Suppressor macrophage (primary cell): ENCODE measurements around the gene CYBB.
"Not testable (repeated sequence)": the region's sequence is repeated elsewhere in the genome, so short reads cannot be mapped to it uniquely, and the experiment has no call there.

Experiments used
- DNase-seq, 4 experiments: peaks; one replicate each; pipeline ENCODE4 v3.0.0-alpha.2; 2020 to 2022
- total RNA-seq, 17 experiments: gene quantifications; one replicate each; lab custom pipeline; 2026; ENCODE audit warnings: mixed read lengths in 6 of 17, inconsistent platforms in 3 of 17; lab: John Stamatoyannopoulos, UW

The CYBB gene
- 1,065 to 2,270 (median 1,531) reads per million in 17 experiments for total RNA-seq

GRCh38 chrX:37779857-37780256 lies at the start of gene CYBB:
Gene CYBB (plus strand): TSS chrX:37780059. CDS start chrX:37780078, 19 bp downstream.
- peak; percentile 50 to 67 (median 58) for DNase-seq

DNA sequence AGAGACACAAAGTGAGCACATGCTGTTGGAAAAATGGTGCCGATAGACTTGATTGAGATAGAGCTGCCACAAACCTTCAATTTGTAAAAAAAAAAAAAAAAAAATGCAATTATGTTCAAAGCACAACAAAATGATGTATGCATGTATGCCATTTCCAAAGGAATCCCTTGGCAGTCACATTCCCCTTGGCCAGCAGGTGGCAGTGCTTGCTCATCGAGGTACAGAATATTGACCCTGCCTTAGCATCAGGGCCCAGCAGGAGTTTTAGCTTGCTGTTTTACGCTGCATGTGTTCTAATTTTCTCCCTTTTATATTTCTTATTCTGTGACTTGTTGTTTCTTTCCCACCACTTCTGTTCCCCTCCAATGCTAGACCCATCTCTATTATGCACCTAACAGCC lies 34.5 kb upstream of the CYBB start:
- peak; percentile 75 to 87 (median 85) for DNase-seq

GRCh38 chrX:37745835-37746217 lies 34.0 kb upstream of the CYBB start:
- DNase-seq, result peak; percentile 50 to 72 (median 66)

DNA sequence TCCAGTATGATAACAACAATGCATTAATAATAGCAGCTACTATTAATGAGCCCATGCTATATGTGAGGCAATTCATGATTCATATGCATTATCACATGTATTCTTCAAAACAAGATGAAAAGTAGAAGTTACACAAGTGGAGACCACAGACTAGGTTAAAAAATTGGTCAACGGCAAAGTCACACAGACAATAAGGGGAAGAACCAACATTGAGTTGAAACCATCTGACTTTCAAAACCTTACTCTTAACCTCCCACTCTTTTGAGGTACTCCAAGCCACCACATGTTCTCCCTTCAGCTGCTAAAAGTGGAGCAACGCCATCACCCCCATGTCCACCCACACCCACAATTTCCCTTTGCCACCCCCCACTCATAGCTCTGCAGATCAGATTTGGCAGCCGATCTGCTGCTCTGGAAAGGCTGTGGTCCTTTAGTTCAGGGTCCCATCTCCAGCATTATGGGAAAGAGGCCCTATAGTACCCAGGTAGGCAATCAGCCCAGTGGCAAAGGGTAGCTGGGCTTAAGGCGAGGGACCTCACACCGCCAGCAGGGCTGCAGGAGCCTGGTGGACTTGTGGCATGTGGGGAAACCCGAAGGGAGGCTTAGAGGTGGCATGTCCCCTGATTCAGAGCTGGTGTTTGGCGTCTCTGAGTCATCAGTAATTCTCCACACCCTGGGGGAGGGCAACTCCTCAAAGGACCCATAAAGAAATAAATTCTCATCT lies 33.5 kb upstream of the CYBB start:
- DNase-seq, result peak; percentile 53 to 88 (median 78)

- no peak for DNase-seq
These were observed 32.9 kb upstream of the CYBB start for GRCh38 chrX:37746951-37747350.

GRCh38 chrX:37752281-37752680 lies 27.6 kb upstream of the CYBB start:
- no peak for DNase-seq

GRCh38 chrX:37752936-37753335 lies 26.9 kb upstream of the CYBB start:
- peak in 3 of 4 experiments; percentile 17 to 49 (median 47) for DNase-seq

DNA sequence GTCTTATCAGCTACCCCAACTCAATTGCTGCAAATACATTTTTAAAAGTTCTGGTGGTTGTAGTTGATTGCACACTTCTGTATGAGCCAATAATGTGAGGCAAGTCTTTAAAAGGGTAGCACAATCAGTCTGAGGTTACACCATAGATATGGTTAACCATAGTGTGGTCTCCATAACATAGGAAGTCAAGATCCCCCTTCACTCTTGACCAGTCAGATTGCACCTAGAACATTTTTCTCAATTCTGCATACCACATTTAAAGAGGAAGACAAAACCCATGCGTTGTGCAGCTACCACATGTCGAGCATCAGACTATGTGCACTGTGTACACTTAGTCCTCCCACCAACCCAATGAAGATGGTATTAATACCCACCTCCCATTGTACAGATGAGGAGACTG lies 26.5 kb upstream of the CYBB start:
- DNase-seq, result peak in 3 of 4 experiments; percentile 13 to 42 (median 40)

DNA sequence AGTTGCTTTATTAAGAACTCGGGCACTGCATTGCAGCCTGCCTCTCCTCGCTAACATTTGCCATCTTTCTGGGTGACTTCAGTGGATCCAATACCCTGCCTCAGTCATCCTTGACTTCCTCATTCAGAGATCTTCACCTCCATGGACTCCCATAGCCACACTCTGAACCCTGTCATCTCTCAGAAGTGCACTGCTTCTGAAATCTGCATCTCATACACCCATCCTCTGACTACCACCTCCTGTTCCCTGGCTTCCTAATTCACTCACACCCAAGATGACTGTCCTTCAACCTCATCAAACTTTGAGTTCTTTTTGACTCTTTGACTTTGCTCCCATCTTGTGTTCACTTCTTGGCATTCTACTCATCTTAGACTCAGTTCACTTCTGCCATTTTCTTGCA lies 25.3 kb upstream of the CYBB start:
- no peak for DNase-seq

GRCh38 chrX:37755025-37755424 lies 24.8 kb upstream of the CYBB start:
- DNase-seq, result peak; percentile 47 to 84 (median 74)

- DNase-seq, result no peak
These were observed 22.8 kb upstream of the CYBB start for GRCh38 chrX:37757082-37757481.

GRCh38 chrX:37759351-37759750 lies 20.5 kb upstream of the CYBB start:
- peak in 2 of 4 experiments; percentile 24 to 40 for DNase-seq

GRCh38 chrX:37759878-37760418 lies 19.9 kb upstream of the CYBB start:
- no peak for DNase-seq

- DNase-seq, result no peak
These were observed 16.5 kb upstream of the CYBB start for GRCh38 chrX:37763400-37763799.

DNA sequence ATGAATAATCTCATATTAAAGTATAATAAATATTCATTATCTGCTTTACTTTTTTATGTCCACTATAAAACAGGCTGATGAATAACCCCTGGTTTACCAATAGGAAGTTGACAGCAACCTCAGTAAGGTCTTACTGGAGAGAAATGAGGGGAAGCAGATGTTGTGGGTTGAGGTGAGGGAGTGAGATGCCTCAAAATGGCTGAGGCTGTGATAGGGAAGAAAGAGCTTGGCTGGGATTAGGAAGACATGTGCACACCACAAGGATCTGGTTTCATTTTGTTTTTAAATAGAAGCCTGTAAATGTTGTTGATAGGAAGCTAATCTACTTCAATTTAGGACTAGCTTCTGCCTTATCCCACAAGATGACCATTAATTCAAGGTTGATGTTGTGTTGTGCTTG lies 14.4 kb upstream of the CYBB start:
- DNase-seq, result peak in 3 of 4 experiments; percentile 37 to 52 (median 48)

GRCh38 chrX:37767430-37767829 lies 12.4 kb upstream of the CYBB start:
- peak in 3 of 4 experiments; percentile 52 to 56 (median 53) for DNase-seq

- DNase-seq, result not testable (repeated sequence)
These were observed 11.0 kb upstream of the CYBB start for GRCh38 chrX:37768866-37769265.

DNA sequence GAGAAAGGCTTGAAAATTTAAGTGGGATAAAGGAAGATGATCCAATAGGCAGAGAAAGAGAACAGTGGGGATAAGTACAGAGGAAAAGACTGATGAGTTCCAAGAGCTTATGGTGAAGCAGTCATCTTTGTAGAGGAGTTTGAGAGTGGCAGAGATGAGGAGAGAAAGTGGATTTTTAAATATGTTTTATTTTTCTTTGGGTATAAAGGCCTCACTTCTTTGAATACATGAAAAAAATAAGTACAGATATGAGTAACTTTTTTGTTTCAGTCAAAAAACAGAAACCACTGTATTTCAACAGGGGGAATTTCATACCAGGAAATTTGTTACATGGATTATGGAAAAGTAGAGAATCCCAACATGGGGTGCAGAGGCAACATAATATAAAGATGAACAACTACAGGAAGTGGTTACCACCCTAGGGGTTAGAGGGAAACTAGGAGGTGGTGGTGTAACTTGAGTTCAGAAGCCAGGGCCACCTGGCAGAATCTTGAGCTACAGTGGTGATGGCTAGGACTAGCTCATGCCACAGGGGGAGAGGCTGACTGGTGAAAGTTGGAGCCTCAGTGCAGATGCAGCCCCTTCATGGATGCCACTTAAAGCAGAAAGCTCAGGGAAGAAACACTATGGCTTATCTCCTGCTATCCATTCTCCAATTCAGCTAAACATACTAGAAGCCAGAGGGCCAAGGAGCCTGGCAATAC lies 3.4 kb upstream of the CYBB start:
- no peak for DNase-seq

DNA sequence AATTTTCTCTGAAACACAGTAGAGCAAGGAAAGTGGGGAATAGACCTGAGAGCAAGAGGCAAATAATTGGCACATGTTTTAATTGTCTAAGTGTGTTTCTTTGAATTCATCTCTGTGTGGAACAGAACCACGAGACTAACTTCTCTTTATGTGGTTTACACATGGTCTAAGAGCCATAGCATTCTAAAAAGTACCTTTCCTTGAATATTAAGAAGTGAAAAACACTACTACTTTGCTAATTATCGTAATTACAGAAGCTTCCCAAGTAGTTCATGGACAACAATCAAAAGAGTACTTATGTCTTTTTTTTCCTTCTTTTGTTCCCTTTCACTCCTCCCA lies 2.9 kb upstream of the CYBB start:
- DNase-seq, result peak in 2 of 4 experiments; percentile 51 to 56

DNA sequence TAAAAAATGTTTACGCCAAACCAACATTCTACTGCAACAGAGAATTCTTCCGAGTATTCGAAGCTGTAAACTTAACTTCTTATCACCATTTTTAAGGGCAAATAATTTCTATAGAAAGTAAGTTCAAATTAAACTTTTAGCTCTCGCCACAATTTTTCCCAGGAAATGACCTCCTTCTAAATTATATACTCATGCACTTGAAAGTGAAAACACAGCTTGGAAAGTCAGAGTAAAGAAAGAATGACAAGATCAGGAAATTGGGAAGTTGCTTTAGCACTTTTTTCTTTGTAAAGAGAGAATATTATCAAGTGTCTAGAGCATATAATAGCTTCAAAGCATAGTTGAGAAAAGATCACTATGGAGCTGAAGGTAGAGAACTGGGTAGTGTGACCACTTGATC lies 1.2 kb downstream of the CYBB start:
- no peak for DNase-seq

- DNase-seq, result peak; percentile 41 to 75 (median 62)
These were observed 2.0 kb downstream of the CYBB start for GRCh38 chrX:37781814-37782213.

GRCh38 chrX:37782359-37782758 lies 2.5 kb downstream of the CYBB start:
- DNase-seq, result peak in 1 of 4 experiments; percentile 14

- peak; percentile 35 to 68 (median 64) for DNase-seq
These were observed 3.4 kb downstream of the CYBB start for GRCh38 chrX:37783305-37783704.

- peak; percentile 74 to 91 (median 80) for DNase-seq
These were observed 5.7 kb downstream of the CYBB start for GRCh38 chrX:37785569-37785968.
